ENCODE data around the gene OSBPL6.

DNA sequence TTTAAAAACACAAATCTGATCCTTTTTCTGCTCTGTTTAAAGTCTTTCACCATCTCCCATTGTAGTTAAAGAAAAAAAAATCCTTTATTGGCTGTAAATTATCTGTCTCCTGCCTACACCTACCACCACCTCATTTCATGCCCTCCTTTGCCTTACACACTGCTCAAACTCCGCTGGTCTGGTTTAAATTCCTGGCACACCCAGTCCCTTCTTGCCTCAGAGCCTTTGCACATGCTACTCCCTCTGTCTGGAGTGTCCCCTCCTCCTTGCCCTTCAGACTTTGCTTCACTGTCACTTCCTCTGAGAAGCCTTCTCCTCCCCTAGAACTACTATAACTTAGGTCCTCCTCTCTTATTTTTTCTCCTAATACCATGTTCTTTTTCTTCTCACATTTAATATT lies 49.6 kb downstream of the OSBPL6 start:
- TF ChIP-seq, protein P1, sequence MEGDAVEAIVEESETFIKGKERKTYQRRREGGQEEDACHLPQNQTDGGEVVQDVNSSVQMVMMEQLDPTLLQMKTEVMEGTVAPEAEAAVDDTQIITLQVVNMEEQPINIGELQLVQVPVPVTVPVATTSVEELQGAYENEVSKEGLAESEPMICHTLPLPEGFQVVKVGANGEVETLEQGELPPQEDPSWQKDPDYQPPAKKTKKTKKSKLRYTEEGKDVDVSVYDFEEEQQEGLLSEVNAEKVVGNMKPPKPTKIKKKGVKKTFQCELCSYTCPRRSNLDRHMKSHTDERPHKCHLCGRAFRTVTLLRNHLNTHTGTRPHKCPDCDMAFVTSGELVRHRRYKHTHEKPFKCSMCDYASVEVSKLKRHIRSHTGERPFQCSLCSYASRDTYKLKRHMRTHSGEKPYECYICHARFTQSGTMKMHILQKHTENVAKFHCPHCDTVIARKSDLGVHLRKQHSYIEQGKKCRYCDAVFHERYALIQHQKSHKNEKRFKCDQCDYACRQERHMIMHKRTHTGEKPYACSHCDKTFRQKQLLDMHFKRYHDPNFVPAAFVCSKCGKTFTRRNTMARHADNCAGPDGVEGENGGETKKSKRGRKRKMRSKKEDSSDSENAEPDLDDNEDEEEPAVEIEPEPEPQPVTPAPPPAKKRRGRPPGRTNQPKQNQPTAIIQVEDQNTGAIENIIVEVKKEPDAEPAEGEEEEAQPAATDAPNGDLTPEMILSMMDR (IDR thresholded peaks at IDR 0.05), result no peak
- TF ChIP-seq POLR2A (IDR thresholded peaks at IDR 0.05), result no peak
- TF ChIP-seq POLR2AphosphoS5 (IDR thresholded peaks at IDR 0.05), result no peak
- no peak for TF ChIP-seq EP300 (IDR thresholded peaks at IDR 0.05)
